Prostate gland (tissue), 2 donors: ENCODE data around the gene XXYLT1.

Source experiments
- POLR2A ChIP-seq: fragments of 450-650 bp; IDR thresholded peaks from one replicate; pipeline ENCODE4 v1.6.1; 2016; ENCODE audit warnings: antibody characterized with exemption, mild to moderate bottlenecking
- POLR2AphosphoS5 ChIP-seq: sonication (generic); formaldehyde crosslinking; IDR thresholded peaks from one replicate; pipeline ENCODE4 v1.6.1; 2017; ENCODE audit warnings: antibody characterized with exemption
- TF ChIP-seq, protein P1 (sequence below), 4 experiments: fragments of 200-600 bp in 2 of 4; fragments of 450-650 bp in 2 of 4; sonication (generic) in 2 of 4; IDR thresholded peaks; 1 replicate in 3 of 4; 2 replicates in 1 of 4; pipeline ENCODE4 v1.5.1; 2016 to 2019; ENCODE audit warnings: antibody characterized with exemption in 4 of 4, mild to moderate bottlenecking in 2 of 4, moderate library complexity in 2 of 4

GRCh38 chr3:195259154-195259474 is 11.8 kb downstream of the XXYLT1 start:
- no peak for TF ChIP-seq POLR2AphosphoS5
- TF ChIP-seq, protein P1, sequence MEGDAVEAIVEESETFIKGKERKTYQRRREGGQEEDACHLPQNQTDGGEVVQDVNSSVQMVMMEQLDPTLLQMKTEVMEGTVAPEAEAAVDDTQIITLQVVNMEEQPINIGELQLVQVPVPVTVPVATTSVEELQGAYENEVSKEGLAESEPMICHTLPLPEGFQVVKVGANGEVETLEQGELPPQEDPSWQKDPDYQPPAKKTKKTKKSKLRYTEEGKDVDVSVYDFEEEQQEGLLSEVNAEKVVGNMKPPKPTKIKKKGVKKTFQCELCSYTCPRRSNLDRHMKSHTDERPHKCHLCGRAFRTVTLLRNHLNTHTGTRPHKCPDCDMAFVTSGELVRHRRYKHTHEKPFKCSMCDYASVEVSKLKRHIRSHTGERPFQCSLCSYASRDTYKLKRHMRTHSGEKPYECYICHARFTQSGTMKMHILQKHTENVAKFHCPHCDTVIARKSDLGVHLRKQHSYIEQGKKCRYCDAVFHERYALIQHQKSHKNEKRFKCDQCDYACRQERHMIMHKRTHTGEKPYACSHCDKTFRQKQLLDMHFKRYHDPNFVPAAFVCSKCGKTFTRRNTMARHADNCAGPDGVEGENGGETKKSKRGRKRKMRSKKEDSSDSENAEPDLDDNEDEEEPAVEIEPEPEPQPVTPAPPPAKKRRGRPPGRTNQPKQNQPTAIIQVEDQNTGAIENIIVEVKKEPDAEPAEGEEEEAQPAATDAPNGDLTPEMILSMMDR (IDR thresholded peaks at IDR 0.05) = no peak
- TF ChIP-seq POLR2A = no peak
